ENCODE results near the gene DYDC2. TPM values are rescaled to one million over a fixed set of nuclear protein-coding genes. Genes with fewer than 3 reads are reported as not detected.

The DYDC2 gene
- total and polyA plus RNA-seq, 2 of the 4 experiments (the other 2 are of a cell fraction) = not detected

DNA sequence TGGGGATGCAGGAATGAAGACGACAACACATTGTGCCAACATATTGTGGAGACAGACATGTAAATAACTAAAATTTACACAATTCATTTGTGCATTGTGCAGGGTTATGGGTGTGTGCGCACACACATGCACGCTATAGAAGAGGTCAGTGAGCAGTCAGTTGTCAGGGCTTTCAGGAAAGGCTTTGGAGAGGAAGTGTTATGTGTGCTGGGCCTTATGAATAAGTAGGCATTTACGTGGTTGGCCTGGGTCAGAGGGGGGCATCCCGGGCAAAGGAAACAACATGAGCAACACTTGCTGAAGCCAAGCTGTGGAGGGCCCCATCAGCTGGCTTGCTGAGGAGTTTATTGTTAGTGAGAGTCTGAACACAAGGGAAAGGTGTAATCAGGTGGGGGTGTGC, 55.9 kb downstream of the DYDC2 start:
- Histone ChIP-seq H3K56ac (ENCODE audit: extremely low read depth, insufficient read depth, low read length) (no peak overlapping the region), H2BK20ac (ENCODE audit: low read depth, low read length) (no peak overlapping the region), H2BK5ac (ENCODE audit: low read depth, low read length, poor library complexity, severe bottlenecking) (no peak overlapping the region), H2AK5ac (ENCODE audit: low read depth, low read length) (no peak overlapping the region), H3K9me1 (ENCODE audit: insufficient read depth, low read length) (peaks cover 3% of the 10 kb centered on the region; the same call in 1 of the 2 replicates), H3K4me3 (ENCODE audit: insufficient read depth, low read depth, low read length) (no peak overlapping the region), H3K23ac (ENCODE audit: low read depth, low read length) (no peak overlapping the region), H3K4me2 (ENCODE audit: low read depth, low read length) (no peak overlapping the region), H4K20me1 (ENCODE audit: insufficient read depth, low read length) (no peaks in the 10 kb centered on the region), H3K9ac (ENCODE audit: low read depth, low read length) (no peak overlapping the region), H2BK120ac (ENCODE audit: low read depth, low read length) (no peak overlapping the region), H4K8ac (ENCODE audit: low read depth in 2 of 2, low read length in 2 of 2) (no peak overlapping the region), H2BK15ac (ENCODE audit: low read depth, low read length) (no peak overlapping the region), H2AFZ (replicated peaks; ENCODE audit: low read length, poor library complexity) (no peak overlapping the region), H2AK9ac (replicated peaks; ENCODE audit: low read depth, low read length, poor library complexity) (no peak overlapping the region), H3K9me3 (ENCODE audit: control insufficient read depth, insufficient read depth, low read length) (no peaks in the 10 kb centered on the region), H3K4me1 (ENCODE audit: control insufficient read depth, insufficient read depth, low read length) (peaks cover 3% of the 10 kb centered on the region; the same call in 1 of the 2 replicates), H3K36me3 (ENCODE audit: control insufficient read depth, insufficient read depth, low read length) (no peaks in the 10 kb centered on the region), H4K5ac (ENCODE audit: low read depth, low read length) (no peak overlapping the region), H3K27me3 (ENCODE audit: control insufficient read depth, insufficient read depth, low read length) (peaks cover 18% of the 10 kb centered on the region), H3K18ac (ENCODE audit: low read depth, low read length) (no peak overlapping the region), H3K79me1 (ENCODE audit: low read depth in 1 of 2, low read length in 2 of 2) (no peaks in the 10 kb centered on the region), H4K91ac (ENCODE audit: insufficient read depth, low read depth, low read length) (no peak overlapping the region), H3K4ac (ENCODE audit: low read depth, low read length) (no peak overlapping the region), H3K14ac (replicated peaks; ENCODE audit: low read depth, low read length) (no peak overlapping the region), H3K27ac (ENCODE audit: insufficient read depth, low read length) (no peak overlapping the region)
- DNase-seq = no peak
- 70% methylated on average over 2 of the region's 5 CpGs; no CpG with 5 or more reads in 1 of the 2 experiments for WGBS, 2 experiments (ENCODE audit: extremely low coverage in 2 of 2, insufficient read length in 1 of 2)
- intact Hi-C loops (cut with micrococcal nuclease) = no loop called here
- no peak for ATAC-seq (ENCODE audit: low read depth)
- ChIA-PET POLR2A (ENCODE audit: unreplicated experiment) (no interaction called here), CTCF (no interaction called here)
- no peak for TF ChIP-seq MAZ (IDR thresholded peaks at IDR 0.05; ENCODE audit: borderline replicate concordance, low read depth, low read length)
- no peak for TF ChIP-seq RCOR1 (IDR thresholded peaks at IDR 0.05; ENCODE audit: insufficient replicate concordance, low read length)
- no peak for TF ChIP-seq CHD1 (IDR thresholded peaks at IDR 0.05; ENCODE audit: low read depth, low read length)
- no peak for TF ChIP-seq MXI1 (IDR thresholded peaks at IDR 0.05; ENCODE audit: borderline replicate concordance, low read depth, low read length)
- no peak for TF ChIP-seq SMC3 (IDR thresholded peaks at IDR 0.05; ENCODE audit: low read depth, low read length)
- no peak for TF ChIP-seq POLR2A (IDR thresholded peaks at IDR 0.05; ENCODE audit: low read depth, low read length)
- TF ChIP-seq RAD21 (IDR thresholded peaks at IDR 0.05; ENCODE audit: low read length) = no peak
- TF ChIP-seq, protein P1, sequence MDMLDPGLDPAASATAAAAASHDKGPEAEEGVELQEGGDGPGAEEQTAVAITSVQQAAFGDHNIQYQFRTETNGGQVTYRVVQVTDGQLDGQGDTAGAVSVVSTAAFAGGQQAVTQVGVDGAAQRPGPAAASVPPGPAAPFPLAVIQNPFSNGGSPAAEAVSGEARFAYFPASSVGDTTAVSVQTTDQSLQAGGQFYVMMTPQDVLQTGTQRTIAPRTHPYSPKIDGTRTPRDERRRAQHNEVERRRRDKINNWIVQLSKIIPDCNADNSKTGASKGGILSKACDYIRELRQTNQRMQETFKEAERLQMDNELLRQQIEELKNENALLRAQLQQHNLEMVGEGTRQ (IDR thresholded peaks at IDR 0.05; ENCODE audit: low read depth, low read length) = no peak
- no peak for TF ChIP-seq CEBPB (IDR thresholded peaks at IDR 0.05; ENCODE audit: low read depth, low read length)
- no peak for TF ChIP-seq FOS (IDR thresholded peaks at IDR 0.05; ENCODE audit: low read depth, low read length)
- no peak for TF ChIP-seq MAFK (IDR thresholded peaks at IDR 0.05; ENCODE audit: low read depth, low read length)
- in situ Hi-C loops (cut with MboI; ENCODE audit: low sequenced_read_pairs) = no loop called here
- no TSS peak for BruUV-seq (replicated peaks)
- dilution Hi-C loops (cut with HindIII; ENCODE audit: low sequenced_read_pairs, unreplicated experiment) = no loop called here
